ENCODE results near the gene MSL2.

DNA sequence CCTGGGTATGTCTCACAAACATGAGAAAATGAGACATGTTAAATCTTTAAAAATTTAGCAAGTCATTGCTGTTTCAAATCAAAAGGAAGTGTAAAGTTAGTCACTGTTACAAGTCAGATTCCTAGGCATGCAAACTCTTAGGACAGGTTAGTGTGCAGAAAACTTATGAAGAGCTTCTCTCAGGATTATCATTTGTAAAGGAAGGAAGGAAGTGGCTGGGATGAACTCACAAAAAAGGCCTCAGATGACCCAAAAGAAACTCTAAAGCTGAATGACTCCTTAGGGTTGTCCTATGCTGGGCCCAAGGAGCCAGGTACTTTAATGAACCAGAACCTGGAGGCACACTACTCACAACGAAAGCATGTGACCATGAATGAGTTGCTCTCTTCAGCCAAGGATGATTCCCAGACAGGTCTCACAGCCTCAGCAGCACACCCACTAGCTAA is 25.0 kb downstream of the MSL2 start:
- TF ChIP-seq TAF1 (IDR thresholded peaks at IDR 0.05; ENCODE audit: low read depth, low read length) (no peak), POLR2AphosphoS5 (IDR thresholded peaks at IDR 0.05; ENCODE audit: low read depth, low read length) (no peak), POLR2A (IDR thresholded peaks at IDR 0.05; ENCODE audit: low read depth, low read length) (no peak)

All from GM12891 (cell line).